GM06990 (cell line): ENCODE data around the gene CYB561D2.

Experiments used
- DNase-seq: peaks from one replicate; pipeline ENCODE4 v3.0.0-alpha.2; 2011; ENCODE audit not compliant: insufficient read length; ENCODE audit errors: extremely low read depth
- H3K27me3 ChIP-seq: replicated peaks from 2 replicates; pipeline ENCODE4 v1.6.0; 2011; ENCODE audit warnings: low read length; ENCODE audit not compliant: control insufficient read depth, insufficient read depth
- H3K36me3 ChIP-seq: 2 replicates; pipeline ENCODE4 v1.5.1; 2011; ENCODE audit warnings: low read length; ENCODE audit not compliant: control insufficient read depth, insufficient read depth
- H3K4me3 ChIP-seq: replicated peaks from 2 replicates; pipeline ENCODE4 v1.5.1; 2011; ENCODE audit warnings: low read depth, mild to moderate bottlenecking, control low read depth, low read length
- CTCF ChIP-seq: IDR thresholded peaks from 2 replicates; pipeline ENCODE4 v1.5.1; 2011; ENCODE audit warnings: low read length, control low read depth, mild to moderate bottlenecking, inconsistent platforms; ENCODE audit not compliant: insufficient read depth, poor library complexity, severe bottlenecking

Gene CYB561D2

GRCh38 chr3:50369012-50369670 lies 18.5 kb downstream of the CYB561D2 start:
- Histone ChIP-seq H3K27me3 (peaks cover 6% of the 10 kb centered on the region), H3K36me3 (no peaks in the 10 kb centered on the region), H3K4me3 (no peak overlapping the region)
- no peak for TF ChIP-seq CTCF
- DNase-seq: no peak

GRCh38 chr3:50370594-50370993 lies 19.9 kb downstream of the CYB561D2 start:
- Histone ChIP-seq H3K36me3 (no peaks in the 10 kb centered on the region), H3K4me3 (no peak overlapping the region), H3K27me3 (peaks cover 6% of the 10 kb centered on the region)
- TF ChIP-seq CTCF: no peak
- DNase-seq: no peak

GRCh38 chr3:50371133-50371685 lies 20.5 kb downstream of the CYB561D2 start:
- Histone ChIP-seq H3K27me3 (peaks cover 6% of the 10 kb centered on the region), H3K4me3 (no peak overlapping the region), H3K36me3 (no peaks in the 10 kb centered on the region)
- no peak for DNase-seq
- no peak for TF ChIP-seq CTCF

GRCh38 chr3:50372349-50372748 lies 21.7 kb downstream of the CYB561D2 start:
- no peak for DNase-seq
- Histone ChIP-seq H3K36me3 (no peaks in the 10 kb centered on the region), H3K4me3 (no peak overlapping the region), H3K27me3 (peaks cover 6% of the 10 kb centered on the region)
- TF ChIP-seq CTCF: no peak

GRCh38 chr3:50373146-50374051 lies 22.7 kb downstream of the CYB561D2 start:
- Histone ChIP-seq H3K27me3 (peaks cover 6% of the 10 kb centered on the region), H3K36me3 (no peaks in the 10 kb centered on the region), H3K4me3 (no peak overlapping the region)
- no peak for TF ChIP-seq CTCF
- DNase-seq: no peak
